ENCODE results near the gene CCT7. TPM values are rescaled to one million over a fixed set of nuclear protein-coding genes. Genes with fewer than 3 reads are reported as not detected.
"Not testable (repeated sequence)": the region's sequence is repeated elsewhere in the genome, so short reads cannot be mapped to it uniquely, and the experiment has no call there.

CCT7 gene
- total RNA-seq, 1 donor from 2014 or later, result 446 TPM

DNA sequence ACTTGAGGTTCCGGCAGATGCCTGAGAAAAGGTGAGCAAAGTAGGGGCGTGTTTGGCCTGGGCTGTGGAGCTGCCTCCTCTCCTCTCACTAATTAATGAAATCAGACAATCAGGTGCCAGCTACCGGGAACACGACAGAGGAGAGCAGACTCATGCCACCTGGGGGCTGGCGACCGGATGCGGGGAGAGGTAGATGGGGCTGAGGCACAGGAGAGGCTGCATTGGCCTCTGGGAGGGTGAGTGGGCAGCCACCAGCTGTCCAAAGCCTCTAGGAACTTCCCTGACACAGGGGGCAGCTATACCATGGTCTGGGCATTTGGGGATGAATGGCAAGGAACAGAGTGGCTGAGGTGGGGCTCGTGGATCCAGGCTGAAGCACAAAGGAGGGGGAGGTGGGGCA, 25.2 kb downstream of the CCT7 start:
- TF ChIP-seq, protein P1, sequence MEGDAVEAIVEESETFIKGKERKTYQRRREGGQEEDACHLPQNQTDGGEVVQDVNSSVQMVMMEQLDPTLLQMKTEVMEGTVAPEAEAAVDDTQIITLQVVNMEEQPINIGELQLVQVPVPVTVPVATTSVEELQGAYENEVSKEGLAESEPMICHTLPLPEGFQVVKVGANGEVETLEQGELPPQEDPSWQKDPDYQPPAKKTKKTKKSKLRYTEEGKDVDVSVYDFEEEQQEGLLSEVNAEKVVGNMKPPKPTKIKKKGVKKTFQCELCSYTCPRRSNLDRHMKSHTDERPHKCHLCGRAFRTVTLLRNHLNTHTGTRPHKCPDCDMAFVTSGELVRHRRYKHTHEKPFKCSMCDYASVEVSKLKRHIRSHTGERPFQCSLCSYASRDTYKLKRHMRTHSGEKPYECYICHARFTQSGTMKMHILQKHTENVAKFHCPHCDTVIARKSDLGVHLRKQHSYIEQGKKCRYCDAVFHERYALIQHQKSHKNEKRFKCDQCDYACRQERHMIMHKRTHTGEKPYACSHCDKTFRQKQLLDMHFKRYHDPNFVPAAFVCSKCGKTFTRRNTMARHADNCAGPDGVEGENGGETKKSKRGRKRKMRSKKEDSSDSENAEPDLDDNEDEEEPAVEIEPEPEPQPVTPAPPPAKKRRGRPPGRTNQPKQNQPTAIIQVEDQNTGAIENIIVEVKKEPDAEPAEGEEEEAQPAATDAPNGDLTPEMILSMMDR (conservative IDR thresholded peaks at IDR 0.05), result no peak
- no peak for DNase-seq (ENCODE audit: low read depth, low spot score)
- peaks cover 4% of the 10 kb centered on the region for H3K27me3 Mint-ChIP-seq (ENCODE audit: low read depth)
- H3K27ac Mint-ChIP-seq (ENCODE audit: unreplicated experiment), result peak overlapping the region; percentile 57
- no peaks in the 10 kb centered on the region for H3K36me3 Mint-ChIP-seq (ENCODE audit: low read depth)
- no peaks in the 10 kb centered on the region for H3K9me3 Mint-ChIP-seq
- no peak overlapping the region for H3K4me3 Mint-ChIP-seq
- H3K4me1 Mint-ChIP-seq, result no peaks in the 10 kb centered on the region

DNA sequence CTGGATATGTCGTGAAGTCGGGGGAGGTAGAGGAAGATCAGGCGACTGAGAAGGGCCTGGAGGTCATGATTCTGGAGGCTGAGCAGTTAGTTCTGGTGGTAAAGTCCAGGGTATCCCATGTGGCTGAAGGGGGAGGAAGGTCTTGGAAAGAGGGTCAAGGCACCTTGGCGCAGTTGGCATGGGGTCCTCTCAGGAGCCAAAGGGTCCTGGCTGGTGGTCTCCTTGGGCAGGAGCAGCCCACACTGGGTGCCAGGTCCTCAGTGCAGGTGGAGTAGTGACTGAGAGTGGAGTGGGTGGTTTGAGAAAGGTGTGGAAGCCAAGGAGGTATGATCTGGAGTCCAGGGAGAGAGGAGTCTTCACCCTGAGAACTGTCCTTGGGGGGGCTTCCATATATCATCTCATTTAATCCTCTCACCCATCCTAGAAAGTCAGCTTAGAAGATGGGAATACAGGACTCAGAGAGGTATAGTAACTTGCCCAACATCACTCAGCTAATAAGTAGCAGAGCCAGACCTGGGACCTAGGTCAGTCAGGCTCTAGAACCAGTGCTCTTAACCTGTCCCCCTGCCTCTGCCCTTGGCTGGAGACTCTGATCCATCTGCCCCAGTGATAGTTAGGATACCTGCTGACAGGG, 25.7 kb downstream of the CCT7 start:
- Mint-ChIP-seq H3K27ac (ENCODE audit: unreplicated experiment) (peak overlapping the region; percentile 57), H3K9me3 (no peaks in the 10 kb centered on the region), H3K4me3 (peak overlapping the region; percentile 38), H3K27me3 (ENCODE audit: low read depth) (peaks cover 4% of the 10 kb centered on the region), H3K4me1 (no peaks in the 10 kb centered on the region), H3K36me3 (ENCODE audit: low read depth) (no peaks in the 10 kb centered on the region)
- TF ChIP-seq, protein P1 (conservative IDR thresholded peaks at IDR 0.05), result no peak
- no peak for DNase-seq (ENCODE audit: low read depth, low spot score)

DNA sequence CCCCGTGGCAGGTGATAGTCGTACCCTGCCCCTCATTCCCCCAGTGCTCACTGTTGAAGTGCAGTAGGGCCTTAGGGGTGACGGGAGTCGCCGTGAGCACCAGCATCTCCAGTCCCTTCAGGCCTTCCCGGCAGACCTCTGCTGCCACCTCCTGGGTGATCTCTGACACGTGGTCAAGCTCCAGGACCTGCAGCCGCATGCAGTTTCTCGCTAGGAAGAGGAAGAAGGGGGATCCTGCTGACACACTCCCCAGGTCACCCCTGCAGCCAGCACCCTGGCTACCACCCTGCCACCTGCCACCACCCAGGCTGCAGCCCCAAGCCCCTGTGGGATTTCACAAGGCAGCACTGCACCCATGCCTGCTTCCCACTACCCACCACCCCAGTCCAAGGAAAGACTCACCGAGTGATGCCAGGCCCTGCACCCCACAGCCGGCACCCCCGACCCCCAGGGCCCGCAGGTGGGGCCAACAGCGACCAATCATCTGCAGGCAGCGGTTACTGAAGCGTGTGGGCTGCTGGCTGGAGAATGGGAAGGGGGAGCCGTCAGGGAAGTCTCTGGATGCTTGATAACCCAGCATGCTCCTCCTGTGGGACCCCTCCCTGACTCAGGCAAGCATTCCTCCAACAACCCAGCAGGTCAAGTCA, 26.4 kb downstream of the CCT7 start:
- Mint-ChIP-seq H3K9me3 (no peaks in the 10 kb centered on the region), H3K4me1 (no peaks in the 10 kb centered on the region), H3K27ac (ENCODE audit: unreplicated experiment) (peak overlapping the region; percentile 62), H3K4me3 (peak overlapping the region; percentile 38), H3K27me3 (ENCODE audit: low read depth) (peaks cover 4% of the 10 kb centered on the region), H3K36me3 (ENCODE audit: low read depth) (no peaks in the 10 kb centered on the region)
- DNase-seq (ENCODE audit: low read depth, low spot score), result peak; percentile 60
- TF ChIP-seq, protein P1 (conservative IDR thresholded peaks at IDR 0.05), result peak; percentile 53

DNA sequence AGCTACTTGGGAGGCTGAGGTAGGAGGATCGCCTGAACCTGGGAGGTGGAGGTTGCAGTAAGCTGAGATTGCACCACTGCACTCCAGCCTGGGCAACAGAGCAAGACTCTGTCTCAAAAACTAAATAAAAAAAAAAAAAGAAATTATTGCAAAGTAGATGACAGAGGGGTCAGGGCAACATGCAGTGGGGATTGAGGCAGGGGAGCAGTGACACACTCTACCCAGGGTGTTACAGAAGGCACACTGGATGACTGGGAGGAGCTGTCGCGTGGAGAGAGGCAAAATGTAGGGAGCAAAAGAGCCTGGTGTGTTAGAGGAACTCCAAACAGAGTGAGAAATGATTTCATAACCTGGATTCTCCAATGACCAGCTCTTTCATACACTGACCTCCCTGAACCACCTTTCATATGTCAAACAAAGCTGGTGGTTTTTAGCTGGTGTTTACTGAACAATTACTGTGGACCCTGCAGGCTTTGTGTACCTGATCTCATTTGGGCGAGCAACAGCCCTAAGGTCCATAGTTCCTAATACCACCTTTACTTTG, 28.1 kb downstream of the CCT7 start:
- peaks cover 9% of the 10 kb centered on the region for H3K27me3 Mint-ChIP-seq (ENCODE audit: low read depth)
- DNase-seq (ENCODE audit: low read depth, low spot score), result no peak
- no peaks in the 10 kb centered on the region for H3K4me1 Mint-ChIP-seq
- TF ChIP-seq, protein P1 (conservative IDR thresholded peaks at IDR 0.05), result no peak
- H3K27ac Mint-ChIP-seq (ENCODE audit: unreplicated experiment), result no peak overlapping the region
- H3K4me3 Mint-ChIP-seq, result no peak overlapping the region
- peaks cover 4% of the 10 kb centered on the region for H3K36me3 Mint-ChIP-seq (ENCODE audit: low read depth)
- no peaks in the 10 kb centered on the region for H3K9me3 Mint-ChIP-seq

DNA sequence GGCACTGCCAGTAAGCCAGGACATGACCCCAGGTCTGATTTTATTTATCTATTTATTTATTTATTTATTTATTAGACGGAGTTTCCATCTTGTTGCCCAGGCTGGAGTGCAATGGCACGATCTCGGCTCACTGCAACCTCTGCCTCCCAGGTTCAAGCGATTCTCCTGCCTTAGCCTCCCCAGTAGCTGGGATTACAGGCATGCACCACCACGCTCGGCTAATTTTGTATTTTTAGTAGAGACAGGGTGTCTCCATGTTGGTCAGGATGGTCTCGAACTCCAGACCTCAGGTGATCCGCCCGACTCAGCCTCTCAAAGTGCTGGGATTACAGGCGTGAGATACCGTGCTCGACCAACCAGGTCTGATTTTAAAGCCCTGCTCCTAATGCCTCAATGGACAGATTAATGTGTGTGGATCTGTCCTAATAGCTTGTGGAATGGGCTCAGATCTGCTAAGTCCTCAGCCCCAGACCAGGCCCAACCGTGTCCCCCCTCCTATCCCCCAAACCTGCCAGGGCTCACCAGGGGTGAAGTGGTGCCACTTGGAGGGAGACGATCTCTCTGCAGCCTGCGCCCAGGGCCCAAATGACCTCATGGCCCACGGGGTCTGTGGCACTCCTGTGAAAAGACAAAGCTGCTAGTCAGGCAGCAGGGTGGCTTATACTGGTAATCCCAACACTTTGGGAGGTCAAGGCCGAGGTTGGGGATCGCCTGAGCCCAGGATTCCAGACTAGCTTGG, 28.8 kb downstream of the CCT7 start:
- H3K27ac Mint-ChIP-seq (ENCODE audit: unreplicated experiment); H3K4me1 Mint-ChIP-seq; H3K4me3 Mint-ChIP-seq; DNase-seq (ENCODE audit: low read depth, low spot score); H3K36me3 Mint-ChIP-seq (ENCODE audit: low read depth); H3K9me3 Mint-ChIP-seq: not testable (repeated sequence)
- H3K27me3 Mint-ChIP-seq (ENCODE audit: low read depth), result peaks cover 16% of the 10 kb centered on the region
